ENCODE data around the gene SOSTDC1.
"Not testable (repeated sequence)": the region's sequence is repeated elsewhere in the genome, so short reads cannot be mapped to it uniquely, and the experiment has no call there.

SOSTDC1 gene

GRCh38 chr7:16462431-16462889 is 3.1 kb downstream of the SOSTDC1 start:
- no peak for DNase-seq (ENCODE audit: low read depth in 2 of 2)

DNA sequence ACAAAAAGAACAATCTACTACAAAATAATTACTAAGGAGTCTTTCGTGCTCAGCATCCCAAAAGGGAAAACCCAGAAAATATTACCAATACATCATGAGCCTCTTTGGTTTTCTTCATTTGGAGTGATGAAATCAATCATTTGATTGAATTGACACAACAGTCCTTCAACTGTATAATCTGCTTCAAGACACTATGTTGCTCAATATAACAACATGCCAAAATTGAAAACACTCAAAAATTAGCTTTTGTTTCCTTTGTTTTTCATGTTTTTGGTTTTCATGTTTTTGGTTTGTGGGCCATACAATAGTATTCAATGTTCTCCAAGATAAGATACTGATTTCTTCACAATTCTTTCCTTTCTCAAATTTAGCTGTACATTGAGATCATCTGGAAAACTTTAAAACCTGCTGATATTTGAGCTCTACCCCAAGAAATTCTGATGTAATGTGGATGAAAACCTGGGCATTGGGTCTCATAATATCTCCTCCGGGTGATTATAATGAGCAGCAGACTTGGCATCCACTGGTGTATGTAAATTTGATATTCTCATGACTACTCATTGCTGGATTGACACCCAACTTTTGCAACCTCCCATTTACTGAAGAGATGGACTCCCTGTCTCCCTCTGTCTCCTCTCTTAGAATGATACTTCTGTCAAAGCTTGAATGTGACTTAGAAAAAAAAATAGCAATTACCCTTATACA is 4.6 kb downstream of the SOSTDC1 start:
- DNase-seq (ENCODE audit: low read depth in 2 of 2), result no peak

DNA sequence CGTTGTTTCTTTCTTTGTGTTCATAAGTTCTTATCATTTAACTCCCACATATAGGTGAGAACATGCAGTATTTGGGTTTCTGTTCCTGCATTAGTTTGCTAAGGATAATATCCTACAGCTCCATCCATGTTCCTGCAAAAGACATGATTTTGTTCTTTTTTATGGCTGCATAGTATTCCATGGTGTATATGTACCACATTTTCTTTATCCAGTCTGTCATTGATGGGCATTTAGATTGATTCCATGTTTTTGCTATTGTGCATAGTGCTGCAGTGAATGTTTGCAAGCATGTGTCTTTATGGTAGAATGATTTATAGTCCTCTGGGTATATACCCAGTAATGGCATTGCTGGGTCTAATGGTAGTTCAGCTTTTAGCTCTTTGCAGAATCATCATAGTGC is 9.2 kb downstream of the SOSTDC1 start:
- DNase-seq (ENCODE audit: low read depth in 2 of 2), result not testable (repeated sequence)

DNA sequence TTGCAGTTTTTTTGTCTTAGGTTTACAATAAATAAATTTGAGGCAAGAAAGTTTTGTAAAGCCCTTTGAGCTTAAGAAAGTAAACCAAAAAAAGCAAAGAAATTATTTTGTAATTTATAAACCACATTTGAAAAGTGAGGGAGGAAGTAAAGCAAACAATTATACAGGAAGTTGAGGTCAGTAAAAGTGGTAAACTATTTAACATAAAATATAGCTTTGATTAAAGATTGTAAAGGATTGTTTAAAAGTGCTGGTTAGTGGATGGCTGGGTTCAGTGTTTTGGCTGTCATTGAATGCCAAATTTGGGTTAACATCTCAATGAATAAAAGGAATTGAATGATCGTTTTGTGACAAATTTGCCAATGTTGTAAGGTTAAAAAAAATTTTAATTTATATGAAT is 9.9 kb downstream of the SOSTDC1 start:
- DNase-seq (ENCODE audit: low read depth in 2 of 2), result no peak

- DNase-seq (ENCODE audit: low read depth in 2 of 2), result no peak
These were observed 15.2 kb downstream of the SOSTDC1 start for GRCh38 chr7:16450366-16450765.

GRCh38 chr7:16447876-16448275 is 17.7 kb downstream of the SOSTDC1 start:
- DNase-seq (ENCODE audit: low read depth in 2 of 2), result no peak

DNA sequence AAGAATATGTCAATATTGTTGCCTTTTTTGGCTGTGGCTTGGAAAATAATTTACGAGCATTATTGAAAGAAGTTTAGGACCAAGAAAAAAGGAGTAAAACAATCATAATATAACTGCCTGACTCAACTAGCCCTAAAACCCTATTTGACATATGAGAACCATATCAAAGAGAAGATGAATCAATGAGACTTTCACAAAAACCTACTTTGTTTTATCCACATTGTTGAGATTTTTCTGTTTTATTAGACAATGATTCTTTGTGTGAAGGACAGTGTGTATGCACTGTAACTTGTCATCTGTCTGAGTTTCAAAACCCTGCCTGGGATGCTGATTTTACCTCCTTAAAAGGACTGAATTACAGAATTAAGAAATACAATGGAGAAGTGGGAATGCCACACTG is 19.0 kb downstream of the SOSTDC1 start:
- no peak for DNase-seq (ENCODE audit: low read depth in 2 of 2)

GRCh38 chr7:16443871-16444270 is 21.7 kb downstream of the SOSTDC1 start:
- not testable (repeated sequence) for DNase-seq (ENCODE audit: low read depth in 2 of 2)

DNA sequence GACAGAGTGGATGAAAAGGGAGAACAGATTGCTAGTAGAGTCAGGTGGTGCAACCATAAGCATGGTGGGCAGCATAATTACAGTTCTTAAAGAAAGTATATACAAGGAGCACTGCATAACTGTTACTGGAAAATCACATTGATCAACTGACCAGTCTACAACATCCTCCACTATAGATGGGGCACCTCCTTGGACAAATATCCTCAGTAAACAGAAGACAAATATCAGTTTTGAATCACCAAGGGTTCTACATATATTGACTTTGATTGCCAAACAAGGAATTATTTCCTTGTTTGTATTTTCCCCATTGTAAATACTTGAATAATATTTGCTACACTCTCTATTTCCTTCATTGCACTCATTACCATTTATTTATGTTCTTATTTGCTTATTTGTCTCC is 26.6 kb downstream of the SOSTDC1 start:
- DNase-seq (ENCODE audit: low read depth in 2 of 2), result no peak

DNA sequence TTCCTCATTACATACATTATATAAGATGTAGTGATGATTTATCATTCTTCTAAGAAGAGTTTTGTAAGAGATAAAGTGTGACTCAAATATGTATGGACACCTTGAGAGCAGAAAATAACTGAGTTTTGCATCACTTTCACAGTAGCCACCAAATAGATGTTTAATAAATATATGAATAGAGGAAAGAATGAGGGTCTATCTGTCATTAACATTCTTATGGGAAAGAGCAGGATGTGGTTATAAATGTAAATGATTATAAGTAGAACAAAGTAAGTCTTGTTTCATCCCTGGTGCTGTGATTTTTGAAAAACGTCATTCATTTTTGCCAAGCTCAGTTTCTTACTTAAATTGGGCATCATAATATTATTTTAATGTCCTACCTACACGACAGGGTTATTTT is 29.2 kb downstream of the SOSTDC1 start:
- no peak for DNase-seq (ENCODE audit: low read depth in 2 of 2)

- no peak for DNase-seq (ENCODE audit: low read depth in 2 of 2)
These were observed 31.9 kb downstream of the SOSTDC1 start for GRCh38 chr7:16433568-16434122.

DNA sequence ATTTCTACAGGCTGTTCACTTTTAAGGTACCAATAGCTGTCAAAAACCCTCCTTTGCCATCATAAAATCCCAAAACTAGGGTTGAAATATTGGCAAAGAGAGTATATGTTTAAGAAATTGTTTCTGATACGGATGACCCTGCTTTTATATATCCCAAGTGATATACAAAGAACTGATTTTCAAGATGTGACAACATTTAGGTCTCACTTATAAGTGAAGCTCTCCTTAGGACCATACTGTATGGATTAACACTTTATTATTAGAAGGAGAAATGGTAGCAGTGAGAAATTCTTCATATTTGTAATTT is 33.2 kb downstream of the SOSTDC1 start:
- no peak for DNase-seq (ENCODE audit: low read depth in 2 of 2)

DNA sequence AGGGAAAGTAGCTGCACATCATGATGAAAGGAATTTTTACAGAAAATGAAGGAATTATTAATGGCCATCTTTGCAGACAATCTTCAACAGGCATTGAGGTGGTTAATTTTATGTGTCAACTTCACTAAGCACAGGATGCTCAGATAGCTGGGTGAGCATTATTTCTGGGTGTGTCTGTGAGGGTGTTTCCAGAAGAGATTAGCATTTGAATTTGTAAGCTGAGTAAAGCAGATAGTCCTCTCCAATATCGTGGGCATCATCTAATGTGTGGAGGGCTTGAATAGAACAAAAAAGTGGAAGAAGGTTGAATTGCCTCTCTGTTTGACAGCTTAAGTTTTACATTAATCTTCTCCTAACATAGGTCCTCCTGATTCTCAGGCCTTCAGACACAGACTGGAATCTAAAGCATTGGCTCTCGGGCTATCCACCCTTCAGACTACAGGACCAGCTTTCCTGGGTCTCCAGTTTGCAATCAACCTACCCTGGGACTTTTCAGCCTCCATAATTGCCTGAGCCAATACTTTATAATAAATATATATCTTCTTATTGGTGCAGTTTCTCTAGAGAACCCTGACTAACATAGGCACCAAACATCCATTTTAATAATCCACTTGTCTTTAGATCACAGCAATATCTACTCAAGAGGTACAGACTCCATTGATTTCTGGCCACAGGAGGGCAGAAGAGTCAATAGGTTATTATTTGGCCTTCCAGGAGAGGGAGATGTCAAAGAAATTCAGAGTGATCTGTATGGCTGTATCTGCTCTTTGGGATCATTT is 33.7 kb downstream of the SOSTDC1 start:
- DNase-seq (ENCODE audit: low read depth in 2 of 2), result no peak

GRCh38 chr7:16430133-16430532 is 35.4 kb downstream of the SOSTDC1 start:
- DNase-seq (ENCODE audit: low read depth in 2 of 2), result no peak

- no peak for DNase-seq (ENCODE audit: low read depth in 2 of 2)
These were observed 36.9 kb downstream of the SOSTDC1 start for GRCh38 chr7:16428672-16429071.

DNA sequence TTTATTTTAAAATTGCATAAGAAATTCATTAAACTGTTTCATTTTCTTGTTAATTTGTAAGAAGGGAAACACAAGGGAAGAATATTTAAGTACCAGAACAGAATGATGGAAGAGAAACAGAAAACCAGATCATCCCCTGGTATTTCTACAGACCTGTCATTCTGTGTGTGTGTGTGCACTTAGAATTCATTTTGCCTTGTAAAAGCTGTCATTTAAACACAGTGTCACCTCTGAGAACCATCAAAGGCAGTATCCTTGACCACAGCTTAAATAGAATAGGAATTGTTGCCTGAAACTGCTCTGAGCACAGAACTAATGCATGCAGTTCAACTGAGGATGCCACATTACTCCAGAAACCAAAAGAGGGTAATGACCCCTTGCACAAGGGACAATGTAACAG is 37.4 kb downstream of the SOSTDC1 start:
- no peak for DNase-seq (ENCODE audit: low read depth in 2 of 2)

DNA sequence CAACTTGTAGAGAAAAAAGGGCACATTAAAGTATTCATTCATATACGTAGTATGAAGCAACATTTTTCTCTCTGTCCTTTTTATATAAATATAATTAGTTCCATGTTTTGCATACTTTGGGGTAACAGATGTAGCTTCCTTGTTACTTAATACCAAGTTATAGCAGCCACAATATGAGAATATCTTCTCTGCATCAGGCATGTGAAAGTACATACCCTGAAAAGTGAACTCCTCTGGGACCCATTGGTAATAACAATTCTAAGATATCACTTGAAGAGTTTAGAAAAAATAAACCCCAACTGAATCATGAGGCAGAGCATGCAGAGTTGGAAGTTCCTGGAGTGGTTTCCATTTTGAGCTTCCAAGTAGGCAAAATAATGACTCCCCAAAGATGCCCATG is 41.8 kb downstream of the SOSTDC1 start:
- DNase-seq (ENCODE audit: low read depth in 2 of 2), result no peak

GRCh38 chr7:16422917-16423316 is 42.6 kb downstream of the SOSTDC1 start:
- no peak for DNase-seq (ENCODE audit: low read depth in 2 of 2)

DNA sequence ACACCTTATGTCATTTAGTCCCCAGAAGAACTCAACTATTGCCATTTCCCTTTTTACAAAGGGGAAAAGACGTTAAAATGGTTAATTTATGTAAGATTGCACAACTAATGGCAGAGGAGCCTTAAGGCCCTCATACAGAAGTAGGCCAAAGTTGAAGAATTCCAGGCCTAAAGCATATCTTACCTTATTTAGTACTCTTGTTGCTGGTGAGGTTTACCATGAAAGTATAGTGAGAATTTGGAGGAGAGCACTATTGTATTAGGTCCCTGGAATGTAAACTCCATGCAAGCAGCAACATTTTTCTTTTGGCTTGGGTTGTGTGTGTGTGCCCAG is 43.5 kb downstream of the SOSTDC1 start:
- DNase-seq (ENCODE audit: low read depth in 2 of 2), result no peak

DNA sequence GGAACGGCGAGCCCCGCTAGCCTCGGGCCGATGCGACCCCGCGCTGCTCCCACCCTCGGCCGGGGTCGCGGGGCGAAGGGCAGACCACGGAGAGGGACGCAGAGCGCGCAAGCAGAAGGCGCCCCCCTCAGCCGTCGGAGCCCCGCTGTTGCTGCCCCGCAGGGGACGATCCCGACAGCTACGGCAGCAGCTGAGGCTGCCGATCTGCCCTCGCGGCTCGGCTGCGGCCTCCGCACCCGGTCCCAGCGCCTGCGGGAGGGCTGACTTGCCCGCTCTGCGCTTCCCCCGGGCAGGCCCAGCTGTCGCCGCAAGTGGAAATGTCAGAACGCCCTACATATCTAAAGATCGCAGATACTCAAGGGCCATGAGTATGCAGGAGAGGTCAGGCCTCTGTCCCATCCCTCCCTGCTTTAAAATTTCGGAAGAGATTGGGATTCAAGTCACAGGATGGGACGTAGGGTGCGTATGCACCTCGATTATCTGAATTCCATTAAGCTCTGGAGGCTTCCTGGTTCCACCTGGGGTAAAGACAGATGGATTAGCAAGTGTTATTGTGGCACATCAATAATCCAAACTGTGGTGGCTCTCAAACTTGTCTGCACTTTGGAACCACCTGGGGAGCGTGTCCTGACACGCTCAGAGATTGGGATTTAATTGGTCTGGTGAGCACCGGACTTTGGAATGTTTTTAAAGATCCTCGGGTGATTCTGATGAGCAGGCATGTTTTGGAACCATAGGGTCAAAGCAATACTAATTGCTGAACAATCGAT is 44.0 kb downstream of the SOSTDC1 start, which contains the start of gene CRPPA:
TSS of gene CRPPA (minus strand) at position 206 of the 770 bp plus-strand sequence. CDS start 216 bp downstream, outside the sequence.
- DNase-seq (ENCODE audit: low read depth in 2 of 2), result peak; percentile 19 to 26

DNA sequence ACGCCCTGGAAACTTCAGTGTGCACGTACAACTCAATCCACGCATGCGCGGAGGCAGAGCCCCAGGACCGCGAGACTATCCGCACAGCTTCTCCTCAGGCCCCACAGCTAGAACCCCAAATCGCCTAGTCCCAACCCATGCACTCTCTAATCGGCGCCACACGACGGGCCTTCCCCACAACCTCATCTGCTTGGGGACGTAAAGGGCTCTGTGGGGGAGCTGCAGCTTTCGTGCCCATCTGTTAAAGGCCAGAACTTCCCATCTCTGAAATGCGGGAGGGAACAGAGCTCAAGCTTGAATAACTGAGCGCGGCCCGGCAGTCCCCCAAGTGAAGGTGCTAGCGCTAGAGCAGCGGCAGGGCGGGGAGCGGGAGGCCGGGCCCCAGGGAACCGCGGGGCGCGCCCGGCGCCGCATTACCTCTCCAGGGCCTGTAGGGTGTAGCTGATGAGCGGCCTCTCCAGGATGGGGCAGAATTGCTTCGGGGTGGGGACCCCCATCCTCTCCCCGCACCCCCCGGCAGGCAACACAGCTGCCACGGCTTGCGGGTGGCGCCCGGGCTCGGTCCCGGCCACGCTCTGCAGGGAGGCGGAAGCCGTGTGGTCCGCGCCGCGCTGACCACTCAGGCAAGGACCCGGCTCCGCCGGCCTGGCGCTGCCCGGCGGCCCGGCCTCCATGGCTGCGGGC is 44.7 kb downstream of the SOSTDC1 start:
- peak; percentile 67 to 71 for DNase-seq (ENCODE audit: low read depth in 2 of 2)

- DNase-seq (ENCODE audit: low read depth in 2 of 2), result no peak
These were observed 45.2 kb downstream of the SOSTDC1 start for GRCh38 chr7:16420329-16420648.

All from stimulated activated CD8-positive, alpha-beta memory T cell treated with anti-CD3 and anti-CD28 coated beads, Interleukin-2, amount 100 ng/mL, for 48 hours (primary cell).